Dermis microvascular lymphatic vessel endothelial cell (primary cell): ENCODE measurements around the gene ZCCHC17. TPM values are rescaled to one million over a fixed set of nuclear protein-coding genes. Genes with fewer than 3 reads are reported as not detected.
"Not testable (repeated sequence)": the region's sequence is repeated elsewhere in the genome, so short reads cannot be mapped to it uniquely, and the experiment has no call there.

ENCODE experiments used
- DNase-seq, 2 donors: peaks; one replicate each; pipeline versions ENCODE4 v3.0.0 to v3.0.0-alpha.2; 2010; ENCODE audit warnings: low read depth in 2 of 2
- total RNA-seq: library from RNA; depleted of rRNA; stranded (reverse); fragments of >200 nt; gene quantifications from 2 replicates; pipeline ENCODE4 v1.2.1, GENCODE V29; 2014

The ZCCHC17 gene
- 20.2 and 24.4 TPM in 2 replicates for total RNA-seq

GRCh38 chr1:31296486-31297276 is at the start of gene ZCCHC17, which contains the start of gene SNRNP40:
Gene ZCCHC17 (plus strand): TSS chr1:31297032. CDS start chr1:31310099, 13,067 bp downstream.
Gene SNRNP40 (minus strand): TSS chr1:31296788. CDS start chr1:31296751, 37 bp downstream.
- DNase-seq: peak; percentile 99 to 100

- DNase-seq: no peak
Observed at GRCh38 chr1:31248276-31248675, 48.6 kb upstream of the ZCCHC17 start.

GRCh38 chr1:31249854-31250253 is 47.0 kb upstream of the ZCCHC17 start:
- DNase-seq: no peak

GRCh38 chr1:31257213-31257612 is 39.6 kb upstream of the ZCCHC17 start:
- DNase-seq: no peak

GRCh38 chr1:31258581-31258980 is 38.3 kb upstream of the ZCCHC17 start:
- DNase-seq: no peak

- DNase-seq: no peak
Observed at GRCh38 chr1:31259746-31260145, 37.1 kb upstream of the ZCCHC17 start.

GRCh38 chr1:31261916-31262315 is 34.9 kb upstream of the ZCCHC17 start:
- DNase-seq: no peak

GRCh38 chr1:31262393-31262792 is 34.4 kb upstream of the ZCCHC17 start:
- DNase-seq: not testable (repeated sequence)

GRCh38 chr1:31263408-31263807 is 33.4 kb upstream of the ZCCHC17 start:
- DNase-seq: no peak

GRCh38 chr1:31264790-31265386 is 31.9 kb upstream of the ZCCHC17 start:
- no peak for DNase-seq

GRCh38 chr1:31266547-31266946 is 30.3 kb upstream of the ZCCHC17 start:
- no peak for DNase-seq

GRCh38 chr1:31272369-31272768 is 24.5 kb upstream of the ZCCHC17 start:
- peak in 1 of 2 donors; percentile 72 for DNase-seq

GRCh38 chr1:31273619-31274018 is 23.2 kb upstream of the ZCCHC17 start:
- no peak for DNase-seq

- not testable (repeated sequence) for DNase-seq
Observed at GRCh38 chr1:31282426-31282825, 14.4 kb upstream of the ZCCHC17 start.

- not testable (repeated sequence) for DNase-seq
Observed at GRCh38 chr1:31287791-31288190, 9.0 kb upstream of the ZCCHC17 start.

- DNase-seq: peak in 1 of 2 donors; percentile 22
Observed at GRCh38 chr1:31289021-31289420, 7.8 kb upstream of the ZCCHC17 start.

- DNase-seq: no peak
Observed at GRCh38 chr1:31295874-31296485, 852 bp upstream of the ZCCHC17 start.

GRCh38 chr1:31297277-31298247 is 730 bp downstream of the ZCCHC17 start:
- peak in 1 of 2 donors; percentile 46 for DNase-seq

GRCh38 chr1:31299365-31299764 is 2.5 kb downstream of the ZCCHC17 start:
- peak in 1 of 2 donors; percentile 7 for DNase-seq

GRCh38 chr1:31300193-31300592 is 3.4 kb downstream of the ZCCHC17 start:
- DNase-seq: no peak
